K562 (cell line): ENCODE results near the gene MINK1. TPM values are rescaled to one million over a fixed set of nuclear protein-coding genes. Genes with fewer than 3 reads are reported as not detected.

Experiments used
- CBX8 ChIP-seq: fragments of 200-600 bp; sonication (generic); IDR thresholded peaks from 2 replicates; pipeline ENCODE4 v1.6.1; 2012; ENCODE audit warnings: borderline replicate concordance, mixed run types, low read depth, mild to moderate bottlenecking, moderate library complexity, mixed read lengths, low read length, control low read depth, inconsistent platforms; ENCODE audit not compliant: poor library complexity, severe bottlenecking; ENCODE audit errors: extremely low read depth
- CEBPB ChIP-seq: fragments of 450-650 bp; IDR thresholded peaks from 2 replicates; pipeline ENCODE4 v1.6.1; 2016; ENCODE audit warnings: missing genetic modification characterization, missing compliant biosample characterization
- DPF2 ChIP-seq: fragments of 450-650 bp; IDR thresholded peaks from 2 replicates; pipeline ENCODE4 v1.6.1; 2016
- HSF4 ChIP-seq: fragments of 250-450 bp; sonication (Bioruptor Pico); IDR thresholded peaks from 2 replicates; pipeline ENCODE4 v2.1.2; 2022; ENCODE audit warnings: mild to moderate bottlenecking, moderate library complexity, borderline replicate concordance
- MAFF ChIP-seq: IDR thresholded peaks from 2 replicates; pipeline ENCODE4 v1.6.1; 2012; ENCODE audit warnings: low read length, improper control_type of control experiment
- NFIC ChIP-seq: fragments of 450-650 bp; IDR thresholded peaks from 2 replicates; pipeline ENCODE4 v1.6.1; 2017; ENCODE audit warnings: mild to moderate bottlenecking, inconsistent platforms
- POLR2H ChIP-seq: IDR thresholded peaks from 2 replicates; pipeline ENCODE4 v1.6.1; 2016; ENCODE audit warnings: missing genetic modification characterization, low read depth, mild to moderate bottlenecking, control low read depth, missing compliant biosample characterization, moderate library complexity
- RBM25 ChIP-seq: fragments of 200-400 bp; formaldehyde crosslinking; IDR thresholded peaks from 2 replicates; pipeline ENCODE4 v1.6.1; 2018; ENCODE audit warnings: low read length, low read depth, moderate library complexity; ENCODE audit not compliant: severe bottlenecking
- RNF2 ChIP-seq: sonication (generic); IDR thresholded peaks from 2 replicates; pipeline ENCODE4 v1.6.1; 2016
- SIRT6 ChIP-seq: IDR thresholded peaks from one replicate; pipeline ENCODE4 v1.6.1; 2012; ENCODE audit warnings: low read depth, mild to moderate bottlenecking, control low read depth, inconsistent platforms, low read length, moderate library complexity
- SMARCE1 ChIP-seq: fragments of 450-650 bp; IDR thresholded peaks from 2 replicates; pipeline ENCODE4 v1.7.1; 2016; ENCODE audit warnings: mild to moderate bottlenecking
- TAL1 ChIP-seq: fragments of 450-650 bp; IDR thresholded peaks from 2 replicates; pipeline ENCODE4 v1.6.1; 2016; ENCODE audit warnings: mild to moderate bottlenecking
- XRCC3 ChIP-seq: fragments of 450-650 bp; IDR thresholded peaks from 2 replicates; pipeline ENCODE4 v1.6.1; 2017; ENCODE audit warnings: mild to moderate bottlenecking, moderate library complexity
- ZNF778 ChIP-seq: fragments of 450-650 bp; formaldehyde crosslinking; IDR thresholded peaks from 2 replicates; pipeline ENCODE4 v1.4.0; 2020; ENCODE audit warnings: mild to moderate bottlenecking, moderate library complexity
- polyA plus RNA-seq, 8 experiments: library from polyadenylated mRNA; depleted of rRNA in 4 of 8; stranded (reverse) in 5 of 8; unstranded in 3 of 8; fragments of >200 nt; fragmentation: Nextera tagmentation in 2 of 8; fragmentation: Illumina TruSeq in 1 of 8; extraction: Ambion mirVana in 2 of 8; extraction: Trizol in 1 of 8; gene quantifications; 2 replicates each; pipeline versions ENCODE4 v1.2.1 to v1.2.3, GENCODE V29; 2011 to 2014; ENCODE audit warnings: inconsistent platforms in 1 of 8, missing spikeins in 1 of 8
- total RNA-seq, 7 experiments: library from RNA; depleted of rRNA in 6 of 7; stranded (reverse); fragments of >200 nt in 6 of 7; fragmentation: Illumina TruSeq in 2 of 7; extraction: Trizol in 2 of 7; gene quantifications; 2 replicates each; pipeline versions ENCODE4 v1.2.1 to v1.2.3, GENCODE V29; 2011 to 2021; ENCODE audit warnings: low replicate concordance in 1 of 7
- TF ChIP-seq, protein P1 (sequence below): fragments of 250-450 bp; sonication (Bioruptor Pico); IDR thresholded peaks from 2 replicates; pipeline ENCODE4 v1.8.0; 2022; ENCODE audit warnings: moderate library complexity, mild to moderate bottlenecking, inconsistent platforms
- TF ChIP-seq, protein P2 (sequence below): fragments of 450-650 bp; IDR thresholded peaks from 2 replicates; pipeline ENCODE4 v1.7.1; 2018; ENCODE audit warnings: mild to moderate bottlenecking, low read depth; ENCODE audit not compliant: partially characterized antibody
- TF ChIP-seq, protein P3 (sequence below): fragments of 450-650 bp; formaldehyde crosslinking; IDR thresholded peaks from 2 replicates; pipeline ENCODE4 v1.4.0; 2020; ENCODE audit warnings: mild to moderate bottlenecking, moderate library complexity
- TF ChIP-seq, protein P4 (sequence below), 2 experiments: fragments of 450-650 bp in 1 of 2; sonication (generic) in 1 of 2; formaldehyde crosslinking; conservative IDR thresholded peaks; 2 replicates each; pipeline versions ENCODE4 v1.4.0 to v1.8.1; 2020 to 2022; ENCODE audit warnings: mild to moderate bottlenecking in 1 of 2, missing genetic modification reagents in 1 of 2

The MINK1 gene
- total and polyA plus RNA-seq, 9 of the 15 experiments (the other 6 are each of a cell fraction or from before 2014, with no cell fraction given): 0.11 to 54.2 (median 14.9) TPM

DNA sequence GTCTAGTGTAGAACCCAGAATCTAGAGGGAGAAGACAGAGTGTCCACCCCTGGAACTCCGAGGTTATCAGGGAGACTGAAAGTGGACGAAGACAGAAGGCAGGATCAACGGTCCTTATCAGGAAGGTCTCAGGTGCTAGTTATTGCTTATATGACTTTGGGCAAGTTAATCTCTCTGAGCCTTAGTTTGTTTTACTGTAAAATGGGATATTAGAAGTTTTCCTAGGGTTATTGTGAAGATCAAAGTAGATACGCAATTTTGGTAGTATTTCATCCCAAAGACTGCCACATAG, 108.1 kb downstream of the MINK1 start (continued):
- TF ChIP-seq CBX8 (no peak), RBM25 (peak; percentile 19), DPF2 (peak; percentile 44), POLR2H (no peak), NFIC (no peak), RNF2 (no peak), HSF4 (CRISPR knock-in tag) (no peak), MAFF (no peak), XRCC3 (no peak), ZNF778 (no peak), SIRT6 (no peak), TAL1 (peak; percentile 28; the same call in 1 of the 2 replicates), SMARCE1 (no peak), CEBPB (tag) (no peak)
- TF ChIP-seq, protein P1, sequence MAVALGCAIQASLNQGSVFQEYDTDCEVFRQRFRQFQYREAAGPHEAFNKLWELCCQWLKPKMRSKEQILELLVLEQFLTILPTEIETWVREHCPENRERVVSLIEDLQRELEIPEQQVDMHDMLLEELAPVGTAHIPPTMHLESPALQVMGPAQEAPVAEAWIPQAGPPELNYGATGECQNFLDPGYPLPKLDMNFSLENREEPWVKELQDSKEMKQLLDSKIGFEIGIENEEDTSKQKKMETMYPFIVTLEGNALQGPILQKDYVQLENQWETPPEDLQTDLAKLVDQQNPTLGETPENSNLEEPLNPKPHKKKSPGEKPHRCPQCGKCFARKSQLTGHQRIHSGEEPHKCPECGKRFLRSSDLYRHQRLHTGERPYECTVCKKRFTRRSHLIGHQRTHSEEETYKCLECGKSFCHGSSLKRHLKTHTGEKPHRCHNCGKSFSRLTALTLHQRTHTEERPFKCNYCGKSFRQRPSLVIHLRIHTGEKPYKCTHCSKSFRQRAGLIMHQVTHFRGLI (CRISPR knock-in tag): no peak
- TF ChIP-seq, protein P2, sequence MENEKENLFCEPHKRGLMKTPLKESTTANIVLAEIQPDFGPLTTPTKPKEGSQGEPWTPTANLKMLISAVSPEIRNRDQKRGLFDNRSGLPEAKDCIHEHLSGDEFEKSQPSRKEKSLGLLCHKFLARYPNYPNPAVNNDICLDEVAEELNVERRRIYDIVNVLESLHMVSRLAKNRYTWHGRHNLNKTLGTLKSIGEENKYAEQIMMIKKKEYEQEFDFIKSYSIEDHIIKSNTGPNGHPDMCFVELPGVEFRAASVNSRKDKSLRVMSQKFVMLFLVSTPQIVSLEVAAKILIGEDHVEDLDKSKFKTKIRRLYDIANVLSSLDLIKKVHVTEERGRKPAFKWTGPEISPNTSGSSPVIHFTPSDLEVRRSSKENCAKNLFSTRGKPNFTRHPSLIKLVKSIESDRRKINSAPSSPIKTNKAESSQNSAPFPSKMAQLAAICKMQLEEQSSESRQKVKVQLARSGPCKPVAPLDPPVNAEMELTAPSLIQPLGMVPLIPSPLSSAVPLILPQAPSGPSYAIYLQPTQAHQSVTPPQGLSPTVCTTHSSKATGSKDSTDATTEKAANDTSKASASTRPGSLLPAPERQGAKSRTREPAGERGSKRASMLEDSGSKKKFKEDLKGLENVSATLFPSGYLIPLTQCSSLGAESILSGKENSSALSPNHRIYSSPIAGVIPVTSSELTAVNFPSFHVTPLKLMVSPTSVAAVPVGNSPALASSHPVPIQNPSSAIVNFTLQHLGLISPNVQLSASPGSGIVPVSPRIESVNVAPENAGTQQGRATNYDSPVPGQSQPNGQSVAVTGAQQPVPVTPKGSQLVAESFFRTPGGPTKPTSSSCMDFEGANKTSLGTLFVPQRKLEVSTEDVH: no peak
- TF ChIP-seq, protein P3, sequence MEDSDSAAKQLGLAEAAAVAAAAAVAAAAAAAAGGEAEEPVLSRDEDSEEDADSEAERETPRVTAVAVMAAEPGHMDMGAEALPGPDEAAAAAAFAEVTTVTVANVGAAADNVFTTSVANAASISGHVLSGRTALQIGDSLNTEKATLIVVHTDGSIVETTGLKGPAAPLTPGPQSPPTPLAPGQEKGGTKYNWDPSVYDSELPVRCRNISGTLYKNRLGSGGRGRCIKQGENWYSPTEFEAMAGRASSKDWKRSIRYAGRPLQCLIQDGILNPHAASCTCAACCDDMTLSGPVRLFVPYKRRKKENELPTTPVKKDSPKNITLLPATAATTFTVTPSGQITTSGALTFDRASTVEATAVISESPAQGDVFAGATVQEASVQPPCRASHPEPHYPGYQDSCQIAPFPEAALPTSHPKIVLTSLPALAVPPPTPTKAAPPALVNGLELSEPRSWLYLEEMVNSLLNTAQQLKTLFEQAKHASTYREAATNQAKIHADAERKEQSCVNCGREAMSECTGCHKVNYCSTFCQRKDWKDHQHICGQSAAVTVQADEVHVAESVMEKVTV (CRISPR knock-in tag): no peak
- TF ChIP-seq, protein P4, sequence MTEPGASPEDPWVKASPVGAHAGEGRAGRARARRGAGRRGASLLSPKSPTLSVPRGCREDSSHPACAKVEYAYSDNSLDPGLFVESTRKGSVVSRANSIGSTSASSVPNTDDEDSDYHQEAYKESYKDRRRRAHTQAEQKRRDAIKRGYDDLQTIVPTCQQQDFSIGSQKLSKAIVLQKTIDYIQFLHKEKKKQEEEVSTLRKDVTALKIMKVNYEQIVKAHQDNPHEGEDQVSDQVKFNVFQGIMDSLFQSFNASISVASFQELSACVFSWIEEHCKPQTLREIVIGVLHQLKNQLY (CRISPR knock-in tag; conservative IDR thresholded peaks at IDR 0.05): no peak
